Testis (tissue), 2 donors: Measurements from ENCODE around the gene MDGA2.

Experiments used
- CTCF ChIP-seq, 3 experiments: fragments of 450-650 bp in 2 of 3; fragments of 200-600 bp in 1 of 3; sonication (generic) in 1 of 3; IDR thresholded peaks; one replicate each; pipeline ENCODE4 v1.5.1; 2016 to 2019; ENCODE audit warnings: antibody characterized with exemption in 3 of 3, mild to moderate bottlenecking in 2 of 3, moderate library complexity in 1 of 3
- POLR2A ChIP-seq: fragments of 450-650 bp; IDR thresholded peaks from one replicate; pipeline ENCODE4 v1.6.1; 2017; ENCODE audit warnings: antibody characterized with exemption, mild to moderate bottlenecking, moderate library complexity

GRCh38 chr14:47346849-47347248 lies 328.6 kb downstream of the MDGA2 start:
- TF ChIP-seq CTCF (IDR thresholded peaks at IDR 0.05) (no peak), POLR2A (no peak)
